ENCODE measurements around the gene POF1B. TPM values are rescaled to one million over a fixed set of nuclear protein-coding genes. Genes with fewer than 3 reads are reported as not detected.

POF1B gene
- total RNA-seq, 1 experiment from 2014 or later, result not detected

- no peak overlapping the region for H3K9ac ChIP-seq (ENCODE audit: low read length)
- H3K27me3 ChIP-seq (ENCODE audit: low read length), result no peaks in the 10 kb centered on the region
- DNase-seq, result no peak
- H2AFZ ChIP-seq (ENCODE audit: low read length), result no peak overlapping the region
- no peaks in the 10 kb centered on the region for H4K20me1 ChIP-seq (ENCODE audit: low read length)
- H3F3A ChIP-seq (ENCODE audit: low read length, unreplicated experiment), result no peaks in the 10 kb centered on the region
- BruUV-seq (replicated peaks), result no TSS peak
- no peak overlapping the region for H3K27ac ChIP-seq (ENCODE audit: low read length)
- ATAC-seq, result no peak
- no peak overlapping the region for H3K4me2 ChIP-seq (ENCODE audit: low read length)
- TF ChIP-seq CTCF (conservative IDR thresholded peaks at IDR 0.05; ENCODE audit: low read depth, low read length), result no peak
- TF ChIP-seq EZH2 (IDR thresholded peaks at IDR 0.05; ENCODE audit: low read length, unreplicated experiment), result no peak
- TF ChIP-seq EZH2phosphoT487 (IDR thresholded peaks at IDR 0.05; ENCODE audit: borderline replicate concordance, low read length), result no peak
- ChIA-PET POLR2A (ENCODE audit: unreplicated experiment) (no interaction called here), CTCF (no interaction called here)
- H3K4me1 ChIP-seq (ENCODE audit: insufficient read depth, low read length), result no peaks in the 10 kb centered on the region
- no peak overlapping the region for H3K4me3 ChIP-seq (ENCODE audit: low read length)
- H3K79me2 ChIP-seq (ENCODE audit: low read length), result no peaks in the 10 kb centered on the region
- H3K9me3 ChIP-seq (ENCODE audit: low read length), result no peaks in the 10 kb centered on the region
- H3K36me3 ChIP-seq (ENCODE audit: low read depth, low read length), result no peaks in the 10 kb centered on the region
- intact Hi-C loops (cut with micrococcal nuclease), result no loop called here
- H3K9me2 ChIP-seq (replicated peaks; ENCODE audit: low read length), result no peaks in the 10 kb centered on the region
Observed at GRCh38 chrX:85365370-85365995, 14.0 kb downstream of the POF1B start.

- ChIA-PET POLR2A (ENCODE audit: unreplicated experiment) (no interaction called here), CTCF (no interaction called here)
- intact Hi-C loops (cut with micrococcal nuclease), result no loop called here
Observed at GRCh38 chrX:85359051-85359450, 20.4 kb downstream of the POF1B start.

More at GRCh38 chrX:85359051-85359450, 20.4 kb downstream of the POF1B start:
- Histone ChIP-seq H3K9me2 (replicated peaks; ENCODE audit: low read length) (no peaks in the 10 kb centered on the region), H3K9me3 (ENCODE audit: low read length) (no peaks in the 10 kb centered on the region), H3K9ac (ENCODE audit: low read length) (no peak overlapping the region), H3F3A (ENCODE audit: low read length, unreplicated experiment) (no peaks in the 10 kb centered on the region), H3K4me2 (ENCODE audit: low read length) (no peak overlapping the region), H3K27ac (ENCODE audit: low read length) (no peak overlapping the region), H3K79me2 (ENCODE audit: low read length) (no peaks in the 10 kb centered on the region), H3K4me3 (ENCODE audit: low read length) (no peak overlapping the region), H3K36me3 (ENCODE audit: low read depth, low read length) (no peaks in the 10 kb centered on the region), H3K27me3 (ENCODE audit: low read length) (no peaks in the 10 kb centered on the region), H2AFZ (ENCODE audit: low read length) (no peak overlapping the region), H4K20me1 (ENCODE audit: low read length) (no peaks in the 10 kb centered on the region), H3K4me1 (ENCODE audit: insufficient read depth, low read length) (no peaks in the 10 kb centered on the region)
- no TSS peak for BruUV-seq (replicated peaks)
- ATAC-seq, result no peak
- no peak for TF ChIP-seq EZH2 (IDR thresholded peaks at IDR 0.05; ENCODE audit: low read length, unreplicated experiment)
- TF ChIP-seq CTCF (conservative IDR thresholded peaks at IDR 0.05; ENCODE audit: low read depth, low read length), result no peak
- no peak for TF ChIP-seq EZH2phosphoT487 (IDR thresholded peaks at IDR 0.05; ENCODE audit: borderline replicate concordance, low read length)
- DNase-seq, result no peak

Measured in PC-3 (cell line).